B cell (primary cell): ENCODE data around the gene RAB6B. TPM values are rescaled to one million over a fixed set of nuclear protein-coding genes. Genes with fewer than 3 reads are reported as not detected.

Experiments used
- ATAC-seq: fragments of 200-7000 bp; cut with Tn5 transposase; one replicate; pipeline ENCODE4 v1.10.0; 2021; ENCODE audit warnings: low read depth, mild to moderate bottlenecking, moderate number of reproducible peaks, moderate library complexity
- CTCF ChIA-PET: fragments of 350-600 bp; sonication (Branson Sonifier 250); formaldehyde crosslinking; loops from one replicate; lab custom pipeline; 2021; ENCODE audit warnings: antibody characterized with exemption, inconsistent platforms; lab: Charles Lee
- POLR2A ChIA-PET: fragments of 350-600 bp; sonication (Branson Sonifier 250); formaldehyde crosslinking; loops from one replicate; lab custom pipeline; 2021; ENCODE audit warnings: antibody characterized with exemption; lab: Charles Lee
- DNase-seq: peaks from one replicate; pipeline ENCODE4 v3.0.0; 2013
- H2AFZ ChIP-seq: 2 replicates; pipeline ENCODE4 v1.6.1; 2012; ENCODE audit warnings: mild to moderate bottlenecking, low read depth, low read length; ENCODE audit not compliant: insufficient read depth, poor library complexity, severe bottlenecking
- H3K27ac ChIP-seq, 2 donors: 1 replicate in 1 of 2; 2 replicates in 1 of 2; pipeline ENCODE4 v1.5.1; 2012 to 2013; ENCODE audit warnings: low read length in 2 of 2, mild to moderate bottlenecking in 2 of 2, moderate library complexity in 1 of 2
- H3K27me3 ChIP-seq, 4 experiments: fragments of 200-600 bp in 1 of 4; sonication (generic) in 1 of 4; replicated peaks in 1 of 4; 1 replicate in 2 of 4; 2 replicates in 2 of 4; pipeline versions ENCODE4 v1.6.1 to v1.7.0; 2013 to 2016; ENCODE audit warnings: low read length in 3 of 4, mild to moderate bottlenecking in 2 of 4, mixed read lengths in 1 of 4, moderate library complexity in 1 of 4; ENCODE audit not compliant: insufficient read depth in 4 of 4, control insufficient read depth in 3 of 4; ENCODE audit errors: control extremely low read depth in 1 of 4
- H3K36me3 ChIP-seq, 2 experiments: replicated peaks in 1 of 2; 1 replicate in 1 of 2; 2 replicates in 1 of 2; pipeline versions ENCODE4 v1.6.1 to v1.7.1; 2013; ENCODE audit warnings: low read length in 1 of 2; ENCODE audit not compliant: insufficient read depth in 2 of 2, control insufficient read depth in 1 of 2; ENCODE audit errors: control extremely low read depth in 1 of 2, extremely low read depth in 1 of 2
- H3K4me1 ChIP-seq, 2 donors: fragments of 200-600 bp in 1 of 2; sonication (generic) in 1 of 2; 1 replicate in 1 of 2; 2 replicates in 1 of 2; pipeline versions ENCODE4 v1.5.1 to v1.6.1; 2013 to 2017; ENCODE audit warnings: low read length in 2 of 2; ENCODE audit not compliant: control insufficient read depth in 2 of 2, insufficient read depth in 2 of 2
- H3K4me2 ChIP-seq: replicated peaks from 2 replicates; pipeline ENCODE3; 2012; ENCODE audit warnings: mild to moderate bottlenecking, low read depth, low read length; ENCODE audit not compliant: poor library complexity, severe bottlenecking
- H3K4me3 ChIP-seq, 5 experiments: fragments of 200-600 bp in 1 of 5; sonication (generic) in 1 of 5; 1 replicate in 3 of 5; 2 replicates in 2 of 5; pipeline versions ENCODE4 v1.5.1 to v1.7.0; 2011 to 2016; ENCODE audit warnings: low read length in 4 of 5, mild to moderate bottlenecking in 4 of 5, low read depth in 2 of 5, control low read depth in 1 of 5, moderate library complexity in 1 of 5; ENCODE audit not compliant: insufficient read depth in 1 of 5; ENCODE audit errors: control extremely low read depth in 1 of 5, extremely low read depth in 1 of 5
- H3K79me2 ChIP-seq: fragments of 200-600 bp; sonication (generic); one replicate; pipeline ENCODE4 v1.6.0; 2016; ENCODE audit warnings: low read length; ENCODE audit not compliant: control insufficient read depth, insufficient read depth
- H3K9ac ChIP-seq: fragments of 200-600 bp; sonication (generic); 2 replicates; pipeline ENCODE4 v1.6.1; 2017; ENCODE audit warnings: mild to moderate bottlenecking, low read length, moderate library complexity
- H3K9me3 ChIP-seq, 3 donors: one replicate each; pipeline versions ENCODE4 v1.6.1 to v1.7.1; 2013; ENCODE audit warnings: low read length in 2 of 3; ENCODE audit not compliant: control insufficient read depth in 2 of 3, insufficient read depth in 1 of 3; ENCODE audit errors: control extremely low read depth in 1 of 3
- H4K20me1 ChIP-seq: 2 replicates; pipeline ENCODE4 v1.6.0; 2012; ENCODE audit warnings: mild to moderate bottlenecking, low read length; ENCODE audit not compliant: insufficient read depth, control insufficient read depth, poor library complexity, severe bottlenecking
- H3K27ac Mint-ChIP-seq: one replicate; pipeline ENCODE4 v1.8.0; 2021; ENCODE audit warnings: mixed read lengths
- H3K27me3 Mint-ChIP-seq: one replicate; pipeline ENCODE4 v1.8.0; 2021; ENCODE audit warnings: mixed read lengths
- H3K4me1 Mint-ChIP-seq: one replicate; pipeline ENCODE4 v1.8.0; 2021; ENCODE audit warnings: mixed read lengths
- H3K4me3 Mint-ChIP-seq: one replicate; pipeline ENCODE4 v1.8.0; 2021; ENCODE audit warnings: mixed read lengths
- H3K9me3 Mint-ChIP-seq: one replicate; pipeline ENCODE4 v1.8.0; 2022; ENCODE audit warnings: mixed read lengths; ENCODE audit not compliant: insufficient read depth
- CTCF ChIP-seq: fragments of 200-600 bp; IDR thresholded peaks from one replicate; pipeline ENCODE4 v1.8.0; 2022; ENCODE audit warnings: antibody characterized with exemption, mild to moderate bottlenecking
- EZH2 ChIP-seq: IDR thresholded peaks from 2 replicates; pipeline ENCODE4 v1.6.1; 2012; ENCODE audit warnings: borderline replicate concordance, low read depth, mild to moderate bottlenecking, moderate library complexity, low read length; ENCODE audit not compliant: insufficient read depth, poor library complexity, severe bottlenecking
- WGBS: methylation state at CpG from one replicate; pipeline ENCODE4 v1.1.5; 2013; ENCODE audit warnings: missing lambda C conversion rate; ENCODE audit not compliant: insufficient coverage; 5-methylcytosine and 5-hydroxymethylcytosine counted together
- intact Hi-C: fragments of 100-400 bp; cut with micrococcal nuclease; formaldehyde crosslinking; loops from one replicate; pipeline ENCODE4 v1.10.0; 2022
- polyA plus RNA-seq: library from polyadenylated mRNA; depleted of rRNA; stranded (reverse); fragments of >200 nt; gene quantifications from 2 replicates; pipeline ENCODE4 v1.2.3, GENCODE V29; 2012
- total RNA-seq, 2 donors: library from RNA; stranded (reverse); fragments of 120-200 nt in 1 of 2; gene quantifications; 1 replicate in 1 of 2; 2 replicates in 1 of 2; pipeline versions ENCODE4 v1.2.3 to v1.2.4, GENCODE V29; 2013 to 2022

The RAB6B gene
- total and polyA plus RNA-seq, 2 donors (not counting 1 experiment from before 2014, with no cell fraction given) = not detected

- H3K27ac Mint-ChIP-seq = no peak overlapping the region
- Histone ChIP-seq H3K4me2 (no peak overlapping the region), H3K79me2 (no peaks in the 10 kb centered on the region), H3K4me3 (no peak overlapping the region), H2AFZ (no peak overlapping the region), H4K20me1 (no peaks in the 10 kb centered on the region), H3K4me1 (no peaks in the 10 kb centered on the region), H3K27me3 (peaks cover 0 to 7% (median under 1%) of the 10 kb centered on the region in 4 experiments), H3K27ac (no peak overlapping the region), H3K36me3 (no peaks in the 10 kb centered on the region), H3K9me3 (no peaks in the 10 kb centered on the region), H3K9ac (no peak overlapping the region)
- ChIA-PET POLR2A (no interaction called here), CTCF (no interaction called here)
- intact Hi-C loops = no loop called here
- H3K4me1 Mint-ChIP-seq = peaks cover 5% of the 10 kb centered on the region
- no peaks in the 10 kb centered on the region for H3K9me3 Mint-ChIP-seq
- H3K4me3 Mint-ChIP-seq = no peak overlapping the region
- TF ChIP-seq EZH2 = no peak
- TF ChIP-seq CTCF = no peak
- WGBS = 97% methylated on average over 5 of the region's 9 CpGs
- peaks cover 43% of the 10 kb centered on the region for H3K27me3 Mint-ChIP-seq
- ATAC-seq = no peak
- no peak for DNase-seq
Observed at GRCh38 chr3:133888726-133889340, 6.8 kb downstream of the RAB6B start.

GRCh38 chr3:133887803-133888703, 7.6 kb downstream of the RAB6B start:
- Histone ChIP-seq H3K27me3 (peaks cover 0 to 5% (median 0%) of the 10 kb centered on the region in 4 experiments), H3K4me1 (no peaks in the 10 kb centered on the region), H3K79me2 (no peaks in the 10 kb centered on the region), H4K20me1 (no peaks in the 10 kb centered on the region), H2AFZ (no peak overlapping the region), H3K9ac (no peak overlapping the region), H3K4me3 (no peak overlapping the region), H3K4me2 (no peak overlapping the region), H3K27ac (no peak overlapping the region), H3K36me3 (no peaks in the 10 kb centered on the region), H3K9me3 (no peaks in the 10 kb centered on the region)
- intact Hi-C loops = no loop called here
- no peak overlapping the region for H3K4me3 Mint-ChIP-seq
- H3K4me1 Mint-ChIP-seq = no peaks in the 10 kb centered on the region
- ChIA-PET CTCF (no interaction called here), POLR2A (no interaction called here)
- ATAC-seq (no peak), DNase-seq (no peak)
- no peak for TF ChIP-seq EZH2
- no peak for TF ChIP-seq CTCF
- 49% methylated on average over 8 of the region's 8 CpGs for WGBS
- peaks cover 42% of the 10 kb centered on the region for H3K27me3 Mint-ChIP-seq
- no peaks in the 10 kb centered on the region for H3K9me3 Mint-ChIP-seq
- no peak overlapping the region for H3K27ac Mint-ChIP-seq
